Kasumi-1 (cell line): ENCODE measurements around the gene GNB2.
"Not testable (repeated sequence)": the region's sequence is repeated elsewhere in the genome, so short reads cannot be mapped to it uniquely, and the experiment has no call there.

Source experiments
- DNase-seq, 2 experiments: peaks; one replicate each; lab custom pipeline; 2025; lab: John Stamatoyannopoulos, UW

The GNB2 gene

GRCh38 chr7:100662194-100662776, 11.3 kb upstream of the GNB2 start:
- not testable (repeated sequence) for DNase-seq

GRCh38 chr7:100665168-100665726, 8.3 kb upstream of the GNB2 start:
- no peak for DNase-seq

- DNase-seq: no peak
These were observed 6.0 kb upstream of the GNB2 start for GRCh38 chr7:100667331-100668068.

DNA sequence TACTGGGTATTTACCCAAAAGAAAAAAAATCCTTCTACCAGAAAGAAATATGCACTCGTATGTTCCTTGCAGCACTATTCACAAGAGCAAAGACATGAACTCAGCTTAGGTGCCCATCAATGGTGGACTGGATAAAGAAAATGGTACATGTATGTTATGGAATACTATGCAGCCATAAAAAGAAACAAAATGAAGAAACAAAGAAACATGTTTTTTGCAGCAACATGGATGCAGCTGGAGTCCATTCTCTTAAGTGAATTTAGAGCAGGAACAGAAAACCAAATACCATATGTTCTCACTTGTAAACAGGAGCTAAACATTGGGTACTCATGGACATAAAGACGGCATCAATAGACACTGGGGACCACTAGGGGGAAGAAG, 5.5 kb upstream of the GNB2 start:
- no peak for DNase-seq

- not testable (repeated sequence) for DNase-seq
These were observed 4.4 kb upstream of the GNB2 start for GRCh38 chr7:100669106-100669505.

GRCh38 chr7:100670074-100670473, 3.5 kb upstream of the GNB2 start:
- no peak for DNase-seq

GRCh38 chr7:100671353-100672327, 1.9 kb upstream of the GNB2 start:
- DNase-seq: no peak

GRCh38 chr7:100673942-100674410, 436 bp downstream of the GNB2 start:
- DNase-seq: peak in 1 of 2 experiments; percentile 42

DNA sequence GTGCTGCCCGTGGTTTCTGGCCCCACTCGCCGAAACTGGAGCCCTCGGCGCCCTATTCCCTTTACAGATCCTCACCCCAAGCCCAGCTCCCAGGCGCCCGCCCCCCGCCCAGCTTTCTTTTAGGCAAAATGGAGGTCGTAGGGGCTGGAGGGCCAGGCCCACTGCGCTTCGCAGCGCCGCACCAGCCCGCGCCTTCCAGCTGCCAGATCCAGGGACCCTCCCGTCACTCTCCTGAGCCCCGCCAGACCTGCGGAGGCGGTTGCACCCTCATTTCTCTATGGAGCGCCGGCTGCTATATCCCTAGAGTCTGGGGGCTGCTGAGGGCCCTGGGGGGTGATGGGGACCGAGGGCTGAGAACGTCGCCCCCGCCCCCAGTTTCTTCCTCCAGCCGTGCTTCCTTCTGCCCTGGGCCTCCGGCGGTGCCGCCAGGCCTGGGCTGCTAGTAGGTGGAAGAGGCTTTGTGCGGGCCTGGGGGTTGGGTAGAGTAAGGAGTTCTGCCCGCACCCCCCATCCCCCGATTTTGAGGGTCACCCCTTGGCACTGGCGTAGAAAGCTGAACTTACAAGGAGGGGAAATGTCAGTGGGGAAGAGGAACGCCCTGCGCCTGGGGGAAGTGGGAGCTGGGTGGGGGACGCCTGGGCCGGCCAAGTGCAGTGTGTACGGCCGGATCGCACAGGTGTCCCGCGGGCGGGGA, 1.0 kb downstream of the GNB2 start:
- DNase-seq: peak in 1 of 2 experiments; percentile 11

- no peak for DNase-seq
These were observed 1.5 kb downstream of the GNB2 start for GRCh38 chr7:100675105-100675451.

- peak; percentile 66 to 80 for DNase-seq
These were observed 2.2 kb downstream of the GNB2 start for GRCh38 chr7:100675581-100676350.

- DNase-seq: no peak
These were observed 3.2 kb downstream of the GNB2 start for GRCh38 chr7:100676501-100677306.

DNA sequence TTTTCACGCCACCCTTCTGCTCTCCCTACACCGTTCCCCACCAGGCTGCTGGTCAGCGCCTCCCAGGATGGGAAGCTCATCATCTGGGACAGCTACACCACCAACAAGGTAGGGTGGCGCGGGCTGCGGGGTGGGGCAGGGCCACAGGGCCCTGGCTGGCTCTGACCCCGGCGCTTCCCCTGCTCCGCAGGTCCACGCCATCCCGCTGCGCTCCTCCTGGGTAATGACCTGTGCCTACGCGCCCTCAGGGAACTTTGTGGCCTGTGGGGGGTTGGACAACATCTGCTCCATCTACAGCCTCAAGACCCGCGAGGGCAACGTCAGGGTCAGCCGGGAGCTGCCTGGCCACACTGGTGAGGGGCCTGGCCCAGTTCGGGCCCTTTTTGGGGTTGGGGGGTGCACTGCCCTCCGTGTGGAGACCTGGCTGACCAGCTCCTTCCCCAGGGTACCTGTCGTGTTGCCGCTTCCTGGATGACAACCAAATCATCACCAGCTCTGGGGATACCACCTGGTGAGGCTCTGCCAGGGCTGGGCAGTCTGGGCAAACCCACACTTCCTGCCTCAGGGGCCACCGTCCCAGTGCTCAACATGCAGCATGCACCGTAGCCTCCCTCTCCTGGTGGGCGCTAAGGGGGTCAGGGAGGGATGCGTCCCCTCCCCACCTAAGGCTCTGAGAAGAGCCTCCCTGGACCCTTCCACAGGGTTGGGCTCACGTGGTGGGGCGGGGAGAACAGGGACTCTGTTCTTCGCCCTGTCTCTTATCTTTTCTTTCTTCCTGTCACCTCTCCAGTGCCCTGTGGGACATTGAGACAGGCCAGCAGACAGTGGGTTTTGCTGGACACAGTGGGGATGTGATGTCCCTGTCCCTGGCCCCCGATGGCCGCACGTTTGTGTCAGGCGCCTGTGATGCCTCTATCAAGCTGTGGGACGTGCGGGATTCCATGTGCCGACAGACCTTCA, 4.0 kb downstream of the GNB2 start:
- no peak for DNase-seq

- DNase-seq: no peak
These were observed 4.9 kb downstream of the GNB2 start for GRCh38 chr7:100678291-100678984.

- no peak for DNase-seq
These were observed 5.8 kb downstream of the GNB2 start for GRCh38 chr7:100679129-100679926.

GRCh38 chr7:100679927-100680575, 6.5 kb downstream of the GNB2 start:
- DNase-seq: peak in 1 of 2 experiments; percentile 15
